ENCODE data around the gene HMX2.

DNA sequence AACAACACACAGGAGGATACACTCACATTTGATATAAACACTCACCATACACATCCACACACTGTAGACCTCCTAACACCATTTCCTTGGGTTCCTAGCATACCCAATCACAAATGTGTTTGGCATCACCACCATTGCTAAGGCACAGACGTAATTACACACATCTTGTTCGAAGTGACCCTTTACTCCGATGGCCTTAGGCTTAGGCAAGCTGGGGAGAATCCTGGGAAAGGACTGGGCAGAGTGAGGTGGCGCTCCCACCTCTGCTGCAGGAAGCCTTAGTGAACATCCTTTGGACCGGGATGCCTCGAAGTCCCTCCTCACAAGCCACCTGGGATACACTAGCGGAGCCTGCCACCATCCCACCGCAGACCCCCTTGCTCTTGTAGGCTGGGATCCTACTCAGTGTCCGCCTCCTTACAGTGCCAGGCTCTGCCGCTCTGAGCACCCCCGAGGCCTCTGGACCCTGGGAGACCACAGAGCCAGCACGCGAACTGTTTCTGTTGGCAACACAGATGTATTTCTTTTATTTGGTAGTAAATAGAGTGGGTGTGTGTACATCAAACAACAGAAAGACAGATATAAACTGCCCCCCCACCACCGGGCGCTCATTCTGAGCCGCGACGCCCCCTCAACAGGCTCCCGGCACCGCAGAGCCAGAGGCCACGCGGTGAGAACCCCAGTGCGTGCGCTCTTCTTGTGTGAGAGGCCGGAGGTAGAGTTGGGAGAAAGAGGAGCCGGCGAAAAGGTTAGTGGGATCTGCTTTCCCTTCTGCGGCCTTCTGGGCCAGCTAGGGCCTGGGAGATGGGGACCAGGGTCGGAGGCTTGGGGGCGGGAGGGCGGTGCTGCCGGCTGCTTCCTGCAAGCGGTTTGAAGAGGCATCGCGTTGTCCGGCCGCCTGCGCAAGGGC is 5.9 kb upstream of the HMX2 start:
- TF ChIP-seq EP300 (IDR thresholded peaks at IDR 0.05): no peak
- TF ChIP-seq POLR2A (IDR thresholded peaks at IDR 0.05): no peak
- TF ChIP-seq POLR2AphosphoS5 (IDR thresholded peaks at IDR 0.05): no peak
- TF ChIP-seq, protein P1, sequence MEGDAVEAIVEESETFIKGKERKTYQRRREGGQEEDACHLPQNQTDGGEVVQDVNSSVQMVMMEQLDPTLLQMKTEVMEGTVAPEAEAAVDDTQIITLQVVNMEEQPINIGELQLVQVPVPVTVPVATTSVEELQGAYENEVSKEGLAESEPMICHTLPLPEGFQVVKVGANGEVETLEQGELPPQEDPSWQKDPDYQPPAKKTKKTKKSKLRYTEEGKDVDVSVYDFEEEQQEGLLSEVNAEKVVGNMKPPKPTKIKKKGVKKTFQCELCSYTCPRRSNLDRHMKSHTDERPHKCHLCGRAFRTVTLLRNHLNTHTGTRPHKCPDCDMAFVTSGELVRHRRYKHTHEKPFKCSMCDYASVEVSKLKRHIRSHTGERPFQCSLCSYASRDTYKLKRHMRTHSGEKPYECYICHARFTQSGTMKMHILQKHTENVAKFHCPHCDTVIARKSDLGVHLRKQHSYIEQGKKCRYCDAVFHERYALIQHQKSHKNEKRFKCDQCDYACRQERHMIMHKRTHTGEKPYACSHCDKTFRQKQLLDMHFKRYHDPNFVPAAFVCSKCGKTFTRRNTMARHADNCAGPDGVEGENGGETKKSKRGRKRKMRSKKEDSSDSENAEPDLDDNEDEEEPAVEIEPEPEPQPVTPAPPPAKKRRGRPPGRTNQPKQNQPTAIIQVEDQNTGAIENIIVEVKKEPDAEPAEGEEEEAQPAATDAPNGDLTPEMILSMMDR (IDR thresholded peaks at IDR 0.05): no peak
